GM12878 (cell line): ENCODE results near the gene TNXB. TPM values are rescaled to one million over a fixed set of nuclear protein-coding genes. Genes with fewer than 3 reads are reported as not detected.

Experiments
- ATAC-seq: fragments of 200-7000 bp; cut with Tn5 transposase; 3 replicates; pipeline ENCODE4 v1.9.1; 2020; ENCODE audit warnings: mild to moderate bottlenecking, moderate library complexity
- BruUV-seq: library from RNA; stranded (reverse); fragments of 400-500 nt; replicated peaks from 2 replicates; lab custom pipeline; 2021; lab: Mats Ljungman, UMichigan
- CTCF ChIA-PET: fragments of 300-600 bp; sonication (Branson Sonifier 250); formaldehyde crosslinking; extraction: SDS; loops from one replicate; lab custom pipeline; 2021; ENCODE audit warnings: inconsistent platforms; lab: Yijun Ruan, JAX
- POLR2A ChIA-PET: fragments of 350-600 bp; formaldehyde crosslinking; extraction: SDS; loops from one replicate; lab custom pipeline; 2021; ENCODE audit warnings: inconsistent platforms; lab: Charles Lee
- RAD21 ChIA-PET: fragments of 300-600 bp; sonication (Branson Sonifier 250); formaldehyde crosslinking; loops from one replicate; lab custom pipeline; 2023; ENCODE audit warnings: antibody characterized with exemption; ENCODE audit not compliant: unreplicated experiment; lab: Charles Lee
- SMC1A ChIA-PET: fragments of 300-600 bp; sonication (Branson Sonifier 250); formaldehyde crosslinking; loops from one replicate; lab custom pipeline; 2023; ENCODE audit not compliant: unreplicated experiment, uncharacterized antibody; lab: Charles Lee
- DNase-seq: peaks from one replicate; pipeline ENCODE4 v3.0.0-alpha.2; 2011; ENCODE audit warnings: low read depth, low spot score
- FAIRE-seq: peaks from 3 replicates; lab custom pipeline; 2011; peaks lifted over from hg19 to GRCh38; lab: Jason Lieb, UNC
- H2AFZ ChIP-seq: 2 replicates; pipeline ENCODE4 v1.6.0; 2011; ENCODE audit warnings: low read depth, low read length, control low read depth; ENCODE audit not compliant: control insufficient read depth
- H3K27ac ChIP-seq: 2 replicates; pipeline ENCODE4 v1.5.1; 2011; ENCODE audit warnings: control low read depth; ENCODE audit not compliant: control insufficient read depth, insufficient read depth
- H3K27me3 ChIP-seq, 2 experiments: replicated peaks in 1 of 2; 2 replicates each; pipeline versions ENCODE4 v1.6.0 to v1.6.1; 2011; ENCODE audit warnings: low read length in 1 of 2; ENCODE audit not compliant: control insufficient read depth in 2 of 2, insufficient read depth in 2 of 2
- H3K36me3 ChIP-seq, 2 experiments: 2 replicates each; pipeline ENCODE4 v1.5.1; 2011; ENCODE audit warnings: low read length in 1 of 2; ENCODE audit not compliant: control insufficient read depth in 2 of 2, insufficient read depth in 2 of 2
- H3K4me1 ChIP-seq: 2 replicates; pipeline ENCODE4 v1.6.1; 2011; ENCODE audit warnings: mild to moderate bottlenecking, low read length, moderate library complexity, mixed read lengths; ENCODE audit not compliant: control insufficient read depth, insufficient read depth
- H3K4me2 ChIP-seq: 2 replicates; pipeline ENCODE4 v1.6.0; 2011; ENCODE audit warnings: control low read depth; ENCODE audit not compliant: control insufficient read depth, insufficient read depth
- H3K4me3 ChIP-seq: fragments of 200-600 bp; sonication (generic); 2 replicates; pipeline ENCODE4 v1.5.1; 2016
- H3K79me2 ChIP-seq: 2 replicates; pipeline ENCODE4 v1.6.0; 2011; ENCODE audit warnings: low read length; ENCODE audit not compliant: control insufficient read depth, insufficient read depth
- H3K9ac ChIP-seq: 2 replicates; pipeline ENCODE4 v1.8.0; 2011; ENCODE audit warnings: low read length, control low read depth, mixed read lengths; ENCODE audit not compliant: control insufficient read depth, insufficient read depth
- H3K9me3 ChIP-seq: replicated peaks from 3 replicates; pipeline ENCODE4 v1.5.1; 2011; ENCODE audit warnings: mild to moderate bottlenecking, low read length; ENCODE audit not compliant: control insufficient read depth, insufficient read depth
- H4K20me1 ChIP-seq: 2 replicates; pipeline ENCODE4 v1.6.0; 2011; ENCODE audit not compliant: control insufficient read depth, insufficient read depth
- CHD1 ChIP-seq: IDR thresholded peaks from 2 replicates; pipeline ENCODE4 v1.6.1; 2012; ENCODE audit warnings: low read depth, low read length, improper control_type of control experiment
- ESRRA ChIP-seq: IDR thresholded peaks from 2 replicates; pipeline ENCODE4 v1.6.1; 2012; ENCODE audit warnings: mild to moderate bottlenecking, low read length, improper control_type of control experiment
- MXI1 ChIP-seq: fragments of 150-350 bp; IDR thresholded peaks from 2 replicates; pipeline ENCODE4 v1.6.1; 2011; ENCODE audit warnings: low read depth, mild to moderate bottlenecking, inconsistent platforms, low read length, improper control_type of control experiment
- PAX8 ChIP-seq: fragments of 450-650 bp; IDR thresholded peaks from 2 replicates; pipeline ENCODE4 v1.6.1; 2017; ENCODE audit warnings: mild to moderate bottlenecking, moderate library complexity
- SP1 ChIP-seq: IDR thresholded peaks from one replicate; pipeline ENCODE4 v1.6.1; 2011; ENCODE audit warnings: low read depth, low read length
- SRF ChIP-seq, 2 experiments: IDR thresholded peaks; 2 replicates each; pipeline ENCODE4 v1.6.1; 2011; ENCODE audit warnings: low read depth in 2 of 2, low read length in 2 of 2, mild to moderate bottlenecking in 1 of 2, moderate library complexity in 1 of 2
- STAT3 ChIP-seq: IDR thresholded peaks from 2 replicates; pipeline ENCODE4 v1.6.1; 2011; ENCODE audit warnings: low read depth, low read length, improper control_type of control experiment
- WGBS: methylation state at CpG from one replicate; pipeline ENCODE4 v1.1.6; 2016; ENCODE audit warnings: low lambda C conversion rate; ENCODE audit not compliant: insufficient replicate concordance, insufficient coverage; ENCODE audit errors: missing lambda C conversion rate; 5-methylcytosine and 5-hydroxymethylcytosine counted together
- in situ Hi-C: fragments of 300-500 bp; cut with MboI; formaldehyde crosslinking; loops from 9 replicates; pipeline ENCODE4 v1.14.3; 2018; ENCODE audit warnings: mixed read lengths
- intact Hi-C: fragments of 100-400 bp; cut with micrococcal nuclease; formaldehyde crosslinking; loops from one replicate; pipeline ENCODE4 v1.14.2; 2022; ENCODE audit not compliant: unreplicated experiment
- polyA plus RNA-seq, 11 experiments: library from polyadenylated mRNA; depleted of rRNA in 4 of 11; unstranded in 6 of 11; stranded (reverse) in 5 of 11; fragments of >200 nt; fragmentation: Nextera tagmentation in 4 of 11; fragmentation: Illumina TruSeq in 1 of 11; extraction: Ambion mirVana in 4 of 11; extraction: Trizol in 1 of 11; gene quantifications; 1 replicate in 1 of 11; 2 replicates in 10 of 11; pipeline versions ENCODE4 v1.2.1 to v1.2.3, GENCODE V29; 2011 to 2016; ENCODE audit warnings: inconsistent platforms in 2 of 11, missing spikeins in 2 of 11, low read depth in 1 of 11
- total RNA-seq, 4 experiments: library from RNA; depleted of rRNA in 3 of 4; stranded (reverse); fragments of >200 nt in 3 of 4; fragmentation: Illumina TruSeq in 1 of 4; extraction: Trizol in 1 of 4; gene quantifications; 2 replicates each; pipeline versions ENCODE4 v1.2.1 to v1.2.3, GENCODE V29; 2013 to 2021
- TF ChIP-seq, protein P1 (sequence below): fragments of 450-650 bp; formaldehyde crosslinking; IDR thresholded peaks from 2 replicates; pipeline ENCODE4 v1.5.0; 2022; ENCODE audit warnings: mild to moderate bottlenecking, missing genetic modification characterization
- TF ChIP-seq, protein P2 (sequence below): IDR thresholded peaks from 2 replicates; pipeline ENCODE4 v1.6.1; 2012; ENCODE audit warnings: improper control_type of control experiment, low read depth, low read length; ENCODE audit not compliant: insufficient replicate concordance

TNXB gene
- total and polyA plus RNA-seq, 10 of the 15 experiments (the other 5 are each of a cell fraction or from before 2014, with no cell fraction given): 0.03 to 2.5 (median 0.68) TPM; not detected in 2

GRCh38 chr6:32112431-32112980, 3.4 kb upstream of the TNXB start (continued):
- TF ChIP-seq, protein P1, sequence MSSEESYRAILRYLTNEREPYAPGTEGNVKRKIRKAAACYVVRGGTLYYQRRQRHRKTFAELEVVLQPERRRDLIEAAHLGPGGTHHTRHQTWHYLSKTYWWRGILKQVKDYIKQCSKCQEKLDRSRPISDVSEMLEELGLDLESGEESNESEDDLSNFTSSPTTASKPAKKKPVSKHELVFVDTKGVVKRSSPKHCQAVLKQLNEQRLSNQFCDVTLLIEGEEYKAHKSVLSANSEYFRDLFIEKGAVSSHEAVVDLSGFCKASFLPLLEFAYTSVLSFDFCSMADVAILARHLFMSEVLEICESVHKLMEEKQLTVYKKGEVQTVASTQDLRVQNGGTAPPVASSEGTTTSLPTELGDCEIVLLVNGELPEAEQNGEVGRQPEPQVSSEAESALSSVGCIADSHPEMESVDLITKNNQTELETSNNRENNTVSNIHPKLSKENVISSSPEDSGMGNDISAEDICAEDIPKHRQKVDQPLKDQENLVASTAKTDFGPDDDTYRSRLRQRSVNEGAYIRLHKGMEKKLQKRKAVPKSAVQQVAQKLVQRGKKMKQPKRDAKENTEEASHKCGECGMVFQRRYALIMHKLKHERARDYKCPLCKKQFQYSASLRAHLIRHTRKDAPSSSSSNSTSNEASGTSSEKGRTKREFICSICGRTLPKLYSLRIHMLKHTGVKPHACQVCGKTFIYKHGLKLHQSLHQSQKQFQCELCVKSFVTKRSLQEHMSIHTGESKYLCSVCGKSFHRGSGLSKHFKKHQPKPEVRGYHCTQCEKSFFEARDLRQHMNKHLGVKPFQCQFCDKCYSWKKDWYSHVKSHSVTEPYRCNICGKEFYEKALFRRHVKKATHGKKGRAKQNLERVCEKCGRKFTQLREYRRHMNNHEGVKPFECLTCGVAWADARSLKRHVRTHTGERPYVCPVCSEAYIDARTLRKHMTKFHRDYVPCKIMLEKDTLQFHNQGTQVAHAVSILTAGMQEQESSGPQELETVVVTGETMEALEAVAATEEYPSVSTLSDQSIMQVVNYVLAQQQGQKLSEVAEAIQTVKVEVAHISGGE (CRISPR knock-in tag): no peak
- TF ChIP-seq PAX8: no peak
- TF ChIP-seq ESRRA: no peak
- TF ChIP-seq MXI1: no peak
- TF ChIP-seq SP1: no peak
- no peak for TF ChIP-seq STAT3
- TF ChIP-seq SRF (IDR thresholded peaks at IDR 0.05; ENCODE audit: low read depth in 2 of 2, low read length in 2 of 2): no peak
- TF ChIP-seq, all 136 proteins: peak for 0

DNA sequence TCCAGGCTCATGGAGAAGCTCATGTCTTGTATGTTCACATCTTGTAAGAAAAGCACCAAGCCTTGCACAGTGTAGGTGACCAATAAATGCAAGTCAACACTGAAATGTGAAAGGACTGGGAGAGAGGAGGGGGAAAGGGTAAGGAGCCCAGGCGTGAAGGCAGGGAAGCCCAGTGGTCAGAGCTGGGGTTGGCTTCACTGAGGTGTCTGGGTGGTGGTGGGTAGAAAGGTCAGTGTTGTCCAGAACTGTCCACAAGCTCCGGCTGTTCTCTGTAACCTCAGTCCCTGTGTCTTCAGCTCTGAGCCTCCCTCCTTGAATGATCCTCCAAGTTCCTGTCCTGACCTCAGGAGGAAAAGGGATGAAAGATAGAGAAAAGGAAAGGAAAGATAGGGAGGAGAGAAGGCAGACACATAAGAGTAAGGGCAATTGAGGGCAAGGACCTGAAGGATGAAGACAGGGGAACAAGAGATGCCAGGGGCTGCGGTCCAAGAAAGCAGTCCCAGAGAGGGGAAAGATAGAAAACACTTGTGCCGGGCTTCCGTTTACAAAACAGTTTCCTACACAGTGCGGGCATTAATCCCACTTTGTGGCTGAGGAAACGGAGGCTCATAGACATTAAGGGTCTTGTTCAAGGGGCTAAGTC, 2.4 kb upstream of the TNXB start:
- ChIA-PET CTCF (no interaction called here), SMC1A (no interaction called here), POLR2A (no interaction called here), RAD21 (no interaction called here)
- FAIRE-seq: no peak
- no peaks in the 10 kb centered on the region; a peak in 1 of 4 replicates for H3K27me3 ChIP-seq
- ATAC-seq: no peak
- no peak overlapping the region for H3K9ac ChIP-seq
- H2AFZ ChIP-seq: no peak overlapping the region
- BruUV-seq: no TSS peak
- WGBS: 88% methylated on average over 7 of the region's 7 CpGs
- intact Hi-C loops (loop anchor here (10.0 kb wide), 1 partner anchor 673 kb away; no protein-coding TSS in a partner anchor), in situ Hi-C loops (no loop called here)
- peaks cover 0 to 8% of the 10 kb centered on the region in 2 experiments; a peak in 3 of 4 replicates for H3K36me3 ChIP-seq
- no peak overlapping the region for H3K4me3 ChIP-seq
- H3K79me2 ChIP-seq: no peaks in the 10 kb centered on the region
- H3K4me2 ChIP-seq: no peak overlapping the region
- DNase-seq: no peak
- H4K20me1 ChIP-seq: no peaks in the 10 kb centered on the region
- H3K9me3 ChIP-seq: no peaks in the 10 kb centered on the region
- H3K27ac ChIP-seq: no peak overlapping the region
- no peaks in the 10 kb centered on the region for H3K4me1 ChIP-seq
- TF ChIP-seq CHD1: no peak
- TF ChIP-seq, protein P2, sequence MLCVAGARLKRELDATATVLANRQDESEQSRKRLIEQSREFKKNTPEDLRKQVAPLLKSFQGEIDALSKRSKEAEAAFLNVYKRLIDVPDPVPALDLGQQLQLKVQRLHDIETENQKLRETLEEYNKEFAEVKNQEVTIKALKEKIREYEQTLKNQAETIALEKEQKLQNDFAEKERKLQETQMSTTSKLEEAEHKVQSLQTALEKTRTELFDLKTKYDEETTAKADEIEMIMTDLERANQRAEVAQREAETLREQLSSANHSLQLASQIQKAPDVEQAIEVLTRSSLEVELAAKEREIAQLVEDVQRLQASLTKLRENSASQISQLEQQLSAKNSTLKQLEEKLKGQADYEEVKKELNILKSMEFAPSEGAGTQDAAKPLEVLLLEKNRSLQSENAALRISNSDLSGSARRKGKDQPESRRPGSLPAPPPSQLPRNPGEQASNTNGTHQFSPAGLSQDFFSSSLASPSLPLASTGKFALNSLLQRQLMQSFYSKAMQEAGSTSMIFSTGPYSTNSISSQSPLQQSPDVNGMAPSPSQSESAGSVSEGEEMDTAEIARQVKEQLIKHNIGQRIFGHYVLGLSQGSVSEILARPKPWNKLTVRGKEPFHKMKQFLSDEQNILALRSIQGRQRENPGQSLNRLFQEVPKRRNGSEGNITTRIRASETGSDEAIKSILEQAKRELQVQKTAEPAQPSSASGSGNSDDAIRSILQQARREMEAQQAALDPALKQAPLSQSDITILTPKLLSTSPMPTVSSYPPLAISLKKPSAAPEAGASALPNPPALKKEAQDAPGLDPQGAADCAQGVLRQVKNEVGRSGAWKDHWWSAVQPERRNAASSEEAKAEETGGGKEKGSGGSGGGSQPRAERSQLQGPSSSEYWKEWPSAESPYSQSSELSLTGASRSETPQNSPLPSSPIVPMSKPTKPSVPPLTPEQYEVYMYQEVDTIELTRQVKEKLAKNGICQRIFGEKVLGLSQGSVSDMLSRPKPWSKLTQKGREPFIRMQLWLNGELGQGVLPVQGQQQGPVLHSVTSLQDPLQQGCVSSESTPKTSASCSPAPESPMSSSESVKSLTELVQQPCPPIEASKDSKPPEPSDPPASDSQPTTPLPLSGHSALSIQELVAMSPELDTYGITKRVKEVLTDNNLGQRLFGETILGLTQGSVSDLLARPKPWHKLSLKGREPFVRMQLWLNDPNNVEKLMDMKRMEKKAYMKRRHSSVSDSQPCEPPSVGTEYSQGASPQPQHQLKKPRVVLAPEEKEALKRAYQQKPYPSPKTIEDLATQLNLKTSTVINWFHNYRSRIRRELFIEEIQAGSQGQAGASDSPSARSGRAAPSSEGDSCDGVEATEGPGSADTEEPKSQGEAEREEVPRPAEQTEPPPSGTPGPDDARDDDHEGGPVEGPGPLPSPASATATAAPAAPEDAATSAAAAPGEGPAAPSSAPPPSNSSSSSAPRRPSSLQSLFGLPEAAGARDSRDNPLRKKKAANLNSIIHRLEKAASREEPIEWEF: no peak
